Nephron progenitor cell (in vitro differentiated cells): ENCODE measurements around the gene CHSY1.

Source experiments
- DNase-seq: peaks from one replicate; pipeline ENCODE4 v3.0.0; 2021
- H3K27ac Mint-ChIP-seq: 2 replicates; pipeline ENCODE4 v1.8.0; 2021; ENCODE audit warnings: mild to moderate bottlenecking, moderate library complexity, mixed read lengths
- H3K27me3 Mint-ChIP-seq: 2 replicates; pipeline ENCODE4 v1.8.0; 2021; ENCODE audit warnings: mild to moderate bottlenecking, low read depth, mixed read lengths; ENCODE audit not compliant: poor library complexity
- H3K36me3 Mint-ChIP-seq: 2 replicates; pipeline ENCODE4 v1.8.0; 2021; ENCODE audit warnings: low read depth, mixed read lengths
- H3K4me1 Mint-ChIP-seq: 2 replicates; pipeline ENCODE4 v1.8.0; 2021; ENCODE audit warnings: mixed read lengths
- H3K4me3 Mint-ChIP-seq: 2 replicates; pipeline ENCODE4 v1.8.0; 2021; ENCODE audit warnings: mild to moderate bottlenecking, moderate library complexity, mixed read lengths
- H3K9me3 Mint-ChIP-seq: 2 replicates; pipeline ENCODE4 v1.8.0; 2021; ENCODE audit warnings: mild to moderate bottlenecking, moderate library complexity, mixed read lengths
- TF ChIP-seq, protein P1 (sequence below): fragments of 200-600 bp; sonication (generic); IDR thresholded peaks from 2 replicates; pipeline ENCODE4 v1.5.0; 2021; ENCODE audit warnings: antibody characterized with exemption

Gene CHSY1

GRCh38 chr15:101158166-101159095 lies 93.4 kb downstream of the CHSY1 start:
- H3K4me3 Mint-ChIP-seq: no peak overlapping the region
- no peaks in the 10 kb centered on the region for H3K36me3 Mint-ChIP-seq
- TF ChIP-seq, protein P1, sequence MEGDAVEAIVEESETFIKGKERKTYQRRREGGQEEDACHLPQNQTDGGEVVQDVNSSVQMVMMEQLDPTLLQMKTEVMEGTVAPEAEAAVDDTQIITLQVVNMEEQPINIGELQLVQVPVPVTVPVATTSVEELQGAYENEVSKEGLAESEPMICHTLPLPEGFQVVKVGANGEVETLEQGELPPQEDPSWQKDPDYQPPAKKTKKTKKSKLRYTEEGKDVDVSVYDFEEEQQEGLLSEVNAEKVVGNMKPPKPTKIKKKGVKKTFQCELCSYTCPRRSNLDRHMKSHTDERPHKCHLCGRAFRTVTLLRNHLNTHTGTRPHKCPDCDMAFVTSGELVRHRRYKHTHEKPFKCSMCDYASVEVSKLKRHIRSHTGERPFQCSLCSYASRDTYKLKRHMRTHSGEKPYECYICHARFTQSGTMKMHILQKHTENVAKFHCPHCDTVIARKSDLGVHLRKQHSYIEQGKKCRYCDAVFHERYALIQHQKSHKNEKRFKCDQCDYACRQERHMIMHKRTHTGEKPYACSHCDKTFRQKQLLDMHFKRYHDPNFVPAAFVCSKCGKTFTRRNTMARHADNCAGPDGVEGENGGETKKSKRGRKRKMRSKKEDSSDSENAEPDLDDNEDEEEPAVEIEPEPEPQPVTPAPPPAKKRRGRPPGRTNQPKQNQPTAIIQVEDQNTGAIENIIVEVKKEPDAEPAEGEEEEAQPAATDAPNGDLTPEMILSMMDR: no peak
- no peak overlapping the region for H3K27ac Mint-ChIP-seq
- peaks cover 61% of the 10 kb centered on the region for H3K4me1 Mint-ChIP-seq
- no peak for DNase-seq
- H3K9me3 Mint-ChIP-seq: peaks cover under 1% of the 10 kb centered on the region
- H3K27me3 Mint-ChIP-seq: peaks cover 7% of the 10 kb centered on the region

DNA sequence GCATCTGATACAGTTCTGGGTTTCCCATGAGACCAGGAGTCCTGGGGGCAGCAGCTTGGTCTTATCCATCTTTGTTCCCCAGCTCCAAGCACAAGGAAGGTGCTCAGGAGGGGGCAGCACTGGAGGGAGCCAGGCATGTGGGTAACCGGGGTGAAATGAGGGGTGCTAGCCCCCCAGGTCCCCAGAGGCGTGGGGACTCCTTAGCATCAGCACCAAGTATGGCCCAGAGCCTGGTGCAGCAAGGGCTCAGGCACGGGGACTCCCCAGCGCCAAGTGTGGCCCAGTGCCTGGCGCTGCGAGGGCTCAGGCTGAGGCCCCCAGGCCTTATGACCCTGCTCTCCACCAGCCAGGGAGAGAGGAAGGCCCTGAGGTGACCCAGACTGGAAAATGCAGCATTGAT lies 94.1 kb downstream of the CHSY1 start:
- Mint-ChIP-seq H3K4me1 (peaks cover 59% of the 10 kb centered on the region), H3K9me3 (no peaks in the 10 kb centered on the region), H3K4me3 (no peak overlapping the region), H3K27me3 (peaks cover 7% of the 10 kb centered on the region), H3K27ac (no peak overlapping the region), H3K36me3 (no peaks in the 10 kb centered on the region)
- no peak for DNase-seq
- TF ChIP-seq, protein P1: no peak

- peak; percentile 28 for DNase-seq
- Mint-ChIP-seq H3K4me3 (no peak overlapping the region), H3K27ac (peak overlapping the region; percentile 49), H3K27me3 (peaks cover 7% of the 10 kb centered on the region), H3K9me3 (no peaks in the 10 kb centered on the region), H3K4me1 (peaks cover 51% of the 10 kb centered on the region), H3K36me3 (no peaks in the 10 kb centered on the region)
- TF ChIP-seq, protein P1: no peak
Observed at GRCh38 chr15:101156509-101157159, 95.2 kb downstream of the CHSY1 start.

- Mint-ChIP-seq H3K27ac (no peak overlapping the region), H3K4me3 (no peak overlapping the region)
Observed at GRCh38 chr15:101156061-101156460, 95.8 kb downstream of the CHSY1 start.

GRCh38 chr15:101153801-101154656 lies 97.8 kb downstream of the CHSY1 start:
- no peak for DNase-seq
- H3K4me1 Mint-ChIP-seq: peaks cover 45% of the 10 kb centered on the region
- no peaks in the 10 kb centered on the region for H3K36me3 Mint-ChIP-seq
- H3K27ac Mint-ChIP-seq: no peak overlapping the region
- no peaks in the 10 kb centered on the region for H3K9me3 Mint-ChIP-seq
- H3K4me3 Mint-ChIP-seq: no peak overlapping the region
- TF ChIP-seq, protein P1: no peak
- peaks cover 4% of the 10 kb centered on the region for H3K27me3 Mint-ChIP-seq

More at GRCh38 chr15:101156061-101156460, 95.8 kb downstream of the CHSY1 start:
- no peak for DNase-seq
- Mint-ChIP-seq H3K27me3 (peaks cover 7% of the 10 kb centered on the region), H3K4me1 (peaks cover 51% of the 10 kb centered on the region), H3K36me3 (no peaks in the 10 kb centered on the region), H3K9me3 (no peaks in the 10 kb centered on the region)
- TF ChIP-seq, protein P1: no peak
